ENCODE results near the gene PKDCC.

- TF ChIP-seq CTCF (IDR thresholded peaks at IDR 0.05; ENCODE audit: control extremely low read depth in 1 of 3, insufficient read depth in 1 of 3, low read depth in 1 of 3, low read length in 3 of 3) (no peak), EZH2 (IDR thresholded peaks at IDR 0.05; ENCODE audit: low read depth, low read length, severe bottlenecking) (no peak), SIN3A (conservative IDR thresholded peaks at IDR 0.05 in 1 of 2, IDR thresholded peaks at IDR 0.05 in 1 of 2; ENCODE audit: low read depth in 1 of 2, low read length in 2 of 2) (no peak), RXRA (IDR thresholded peaks at IDR 0.05; ENCODE audit: insufficient read depth, low read depth, low read length) (no peak), BRCA1 (IDR thresholded peaks at IDR 0.05; ENCODE audit: low read depth, low read length) (no peak)
These were observed 9.5 kb downstream of the PKDCC start for GRCh38 chr2:42057159-42057901.
